HCT116 (cell line): ENCODE measurements around the gene TMC8.

Source experiments
- EZH2 ChIP-seq: fragments of 200-600 bp; sonication (generic); IDR thresholded peaks from 2 replicates; pipeline ENCODE4 v1.6.1; 2017; ENCODE audit warnings: antibody characterized with exemption, mixed run types
- TF ChIP-seq, protein P1 (sequence below), 3 experiments: fragments of 200-600 bp in 1 of 3; sonication (generic) in 1 of 3; IDR thresholded peaks in 2 of 3; conservative IDR thresholded peaks in 1 of 3; 2 replicates each; pipeline ENCODE4 v1.5.1; 2012 to 2017; ENCODE audit warnings: low read depth in 2 of 3, low read length in 2 of 3, antibody characterized with exemption in 1 of 3, borderline replicate concordance in 1 of 3, control low read depth in 1 of 3, mild to moderate bottlenecking in 1 of 3, mixed read lengths in 1 of 3, mixed run types in 1 of 3, moderate library complexity in 1 of 3; ENCODE audit not compliant: insufficient read depth in 1 of 3

GRCh38 chr17:78111016-78111726 is 19.4 kb upstream of the TMC8 start:
- no peak for TF ChIP-seq EZH2
- TF ChIP-seq, protein P1, sequence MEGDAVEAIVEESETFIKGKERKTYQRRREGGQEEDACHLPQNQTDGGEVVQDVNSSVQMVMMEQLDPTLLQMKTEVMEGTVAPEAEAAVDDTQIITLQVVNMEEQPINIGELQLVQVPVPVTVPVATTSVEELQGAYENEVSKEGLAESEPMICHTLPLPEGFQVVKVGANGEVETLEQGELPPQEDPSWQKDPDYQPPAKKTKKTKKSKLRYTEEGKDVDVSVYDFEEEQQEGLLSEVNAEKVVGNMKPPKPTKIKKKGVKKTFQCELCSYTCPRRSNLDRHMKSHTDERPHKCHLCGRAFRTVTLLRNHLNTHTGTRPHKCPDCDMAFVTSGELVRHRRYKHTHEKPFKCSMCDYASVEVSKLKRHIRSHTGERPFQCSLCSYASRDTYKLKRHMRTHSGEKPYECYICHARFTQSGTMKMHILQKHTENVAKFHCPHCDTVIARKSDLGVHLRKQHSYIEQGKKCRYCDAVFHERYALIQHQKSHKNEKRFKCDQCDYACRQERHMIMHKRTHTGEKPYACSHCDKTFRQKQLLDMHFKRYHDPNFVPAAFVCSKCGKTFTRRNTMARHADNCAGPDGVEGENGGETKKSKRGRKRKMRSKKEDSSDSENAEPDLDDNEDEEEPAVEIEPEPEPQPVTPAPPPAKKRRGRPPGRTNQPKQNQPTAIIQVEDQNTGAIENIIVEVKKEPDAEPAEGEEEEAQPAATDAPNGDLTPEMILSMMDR (IDR thresholded peaks at IDR 0.05 in 2 of 3, conservative IDR thresholded peaks at IDR 0.05 in 1 of 3; ENCODE audit: borderline replicate concordance in 1 of 3, insufficient read depth in 1 of 3, low read depth in 2 of 3, low read length in 2 of 3) = no peak
